ENCODE results near the gene C2. TPM values are rescaled to one million over a fixed set of nuclear protein-coding genes. Genes with fewer than 3 reads are reported as not detected.

C2 gene
- total and polyA plus RNA-seq, 9 donors, result 1.4 to 32.6 (median 11.4) TPM

DNA sequence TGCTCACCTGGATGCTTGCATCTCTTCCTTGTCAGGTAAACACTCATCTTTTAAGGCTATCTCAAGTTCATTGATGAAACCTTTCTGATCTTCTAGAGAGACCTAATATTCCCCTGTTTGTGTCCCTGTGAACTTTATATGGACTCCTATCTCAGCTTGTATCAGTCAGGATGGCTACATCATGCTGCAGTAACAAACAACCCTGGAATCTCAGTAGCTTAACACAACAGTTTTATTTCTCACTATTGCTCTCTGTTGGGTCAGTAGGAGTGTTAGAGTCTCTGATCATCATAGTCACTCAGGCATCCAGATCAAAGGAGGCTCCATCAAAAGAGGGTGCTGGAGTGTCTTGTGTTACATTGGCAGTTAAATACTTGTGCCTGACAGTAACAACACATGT, 12.2 kb upstream of the C2 start:
- Histone ChIP-seq H3K27me3 (no peaks in the 10 kb centered on the region), H3K27ac (no peak overlapping the region), H3K4me1 (ENCODE audit: insufficient read depth) (peaks cover 1% of the 10 kb centered on the region), H3K4me3 (no peak overlapping the region), H3K9me3 (no peaks in the 10 kb centered on the region), H3K36me3 (no peaks in the 10 kb centered on the region)
- TF ChIP-seq POLR2A (IDR thresholded peaks at IDR 0.05) (no peak), EP300 (IDR thresholded peaks at IDR 0.05) (no peak)
- TF ChIP-seq, protein P1, sequence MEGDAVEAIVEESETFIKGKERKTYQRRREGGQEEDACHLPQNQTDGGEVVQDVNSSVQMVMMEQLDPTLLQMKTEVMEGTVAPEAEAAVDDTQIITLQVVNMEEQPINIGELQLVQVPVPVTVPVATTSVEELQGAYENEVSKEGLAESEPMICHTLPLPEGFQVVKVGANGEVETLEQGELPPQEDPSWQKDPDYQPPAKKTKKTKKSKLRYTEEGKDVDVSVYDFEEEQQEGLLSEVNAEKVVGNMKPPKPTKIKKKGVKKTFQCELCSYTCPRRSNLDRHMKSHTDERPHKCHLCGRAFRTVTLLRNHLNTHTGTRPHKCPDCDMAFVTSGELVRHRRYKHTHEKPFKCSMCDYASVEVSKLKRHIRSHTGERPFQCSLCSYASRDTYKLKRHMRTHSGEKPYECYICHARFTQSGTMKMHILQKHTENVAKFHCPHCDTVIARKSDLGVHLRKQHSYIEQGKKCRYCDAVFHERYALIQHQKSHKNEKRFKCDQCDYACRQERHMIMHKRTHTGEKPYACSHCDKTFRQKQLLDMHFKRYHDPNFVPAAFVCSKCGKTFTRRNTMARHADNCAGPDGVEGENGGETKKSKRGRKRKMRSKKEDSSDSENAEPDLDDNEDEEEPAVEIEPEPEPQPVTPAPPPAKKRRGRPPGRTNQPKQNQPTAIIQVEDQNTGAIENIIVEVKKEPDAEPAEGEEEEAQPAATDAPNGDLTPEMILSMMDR (IDR thresholded peaks at IDR 0.05), result no peak
- DNase-seq, result no peak
- intact Hi-C loops (cut with DNase I), result no loop called here

- 81 to 83% (median 82%) methylated on average over 6 of the region's 6 CpGs for WGBS, 3 donors
- TF ChIP-seq POLR2A (IDR thresholded peaks at IDR 0.05) (no peak), EP300 (IDR thresholded peaks at IDR 0.05) (no peak)
- TF ChIP-seq, protein P1 (IDR thresholded peaks at IDR 0.05), result no peak
- Histone ChIP-seq H3K36me3 (no peaks in the 10 kb centered on the region), H3K4me3 (no peak overlapping the region), H3K27me3 (no peaks in the 10 kb centered on the region), H3K9me3 (no peaks in the 10 kb centered on the region), H3K27ac (no peak overlapping the region), H3K4me1 (ENCODE audit: insufficient read depth) (peaks cover 1% of the 10 kb centered on the region)
- intact Hi-C loops (cut with DNase I), result no loop called here
- no peak for DNase-seq
Measured at GRCh38 chr6:31915756-31916155, 11.8 kb upstream of the C2 start.

- no peaks in the 10 kb centered on the region for H3K36me3 ChIP-seq
- intact Hi-C loops (cut with DNase I), result no loop called here
- H3K9me3 ChIP-seq, result no peaks in the 10 kb centered on the region
- H3K27ac ChIP-seq, result no peak overlapping the region
- no peaks in the 10 kb centered on the region for H3K4me1 ChIP-seq (ENCODE audit: insufficient read depth)
- no peak for DNase-seq
- no peak overlapping the region for H3K4me3 ChIP-seq
- WGBS, 3 donors, result 72 to 81% (median 79%) methylated on average over 8 of the region's 8 CpGs
- H3K27me3 ChIP-seq, result no peaks in the 10 kb centered on the region
- no peak for TF ChIP-seq EP300 (IDR thresholded peaks at IDR 0.05)
- no peak for TF ChIP-seq POLR2A (IDR thresholded peaks at IDR 0.05)
- TF ChIP-seq, protein P1 (IDR thresholded peaks at IDR 0.05), result no peak
Measured at GRCh38 chr6:31918069-31918720, 9.3 kb upstream of the C2 start.

DNA sequence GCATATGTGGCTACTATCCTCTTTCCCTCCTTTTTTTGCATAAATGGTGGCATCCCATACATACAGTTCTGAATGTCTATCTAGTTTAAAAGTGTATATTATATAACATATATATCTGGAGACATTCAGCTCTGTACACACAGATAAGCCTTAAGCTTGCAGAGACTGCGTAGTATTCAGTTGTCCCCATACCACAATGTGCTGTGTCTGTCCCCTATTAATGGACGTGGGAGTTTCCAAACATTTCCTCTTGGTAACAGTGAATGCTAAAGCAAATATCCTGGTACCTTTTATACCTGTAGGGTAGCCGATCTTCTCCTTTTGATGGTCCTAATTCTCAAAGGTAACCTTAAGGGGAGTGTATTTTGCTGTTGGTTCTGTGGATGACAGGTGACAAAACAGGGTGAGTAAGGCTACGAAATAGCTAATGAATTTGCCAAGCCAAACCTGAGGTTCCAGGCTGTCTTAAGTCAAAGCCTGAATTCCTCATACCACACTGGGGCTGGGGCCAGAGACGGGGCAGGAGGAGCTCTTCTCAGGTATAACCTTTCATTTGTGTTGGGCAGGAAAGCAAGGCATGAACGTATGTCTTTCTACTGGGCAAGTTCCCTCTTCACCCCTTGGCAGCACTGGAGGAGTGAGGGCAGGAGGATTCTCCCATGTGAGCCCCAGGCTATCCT, 7.8 kb upstream of the C2 start:
- DNase-seq, result no peak
- H3K27me3 ChIP-seq, result no peaks in the 10 kb centered on the region
- TF ChIP-seq POLR2A (IDR thresholded peaks at IDR 0.05) (no peak), EP300 (IDR thresholded peaks at IDR 0.05) (no peak)
- TF ChIP-seq, protein P1 (IDR thresholded peaks at IDR 0.05), result no peak
- intact Hi-C loops (cut with DNase I), result no loop called here
- H3K4me3 ChIP-seq, result no peak overlapping the region
- no peaks in the 10 kb centered on the region for H3K4me1 ChIP-seq (ENCODE audit: insufficient read depth)
- 72 to 87% (median 76%) methylated on average over 6 of the region's 6 CpGs for WGBS, 3 donors
- H3K27ac ChIP-seq, result no peak overlapping the region
- no peaks in the 10 kb centered on the region for H3K9me3 ChIP-seq
- no peaks in the 10 kb centered on the region for H3K36me3 ChIP-seq
